GM23338 (cell line): Measurements from ENCODE around the gene PPCDC. TPM values are rescaled to one million over a fixed set of nuclear protein-coding genes. Genes with fewer than 3 reads are reported as not detected.

Source experiments
- ATAC-seq: fragments of 200-7000 bp; cut with Tn5 transposase; 3 replicates; pipeline ENCODE4 v1.9.1; 2020
- DNase-seq: peaks from one replicate; pipeline ENCODE4 v3.0.0-alpha.2; 2015; ENCODE audit warnings: low spot score
- H2AFZ ChIP-seq: fragments of 200-600 bp; sonication (generic); 2 replicates; pipeline ENCODE4 v1.8.0; 2016; ENCODE audit warnings: antibody characterized with exemption, mild to moderate bottlenecking, moderate library complexity
- H3F3A ChIP-seq: fragments of 200-600 bp; sonication (generic); replicated peaks from 2 replicates; pipeline ENCODE4 v1.8.0; 2017; ENCODE audit warnings: antibody characterized with exemption, mixed run types, low read depth
- H3K27ac ChIP-seq: fragments of 200-600 bp; sonication (generic); 2 replicates; pipeline ENCODE4 v1.6.1; 2016; ENCODE audit warnings: low read depth
- H3K27me3 ChIP-seq: fragments of 200-600 bp; sonication (generic); 2 replicates; pipeline ENCODE4 v1.8.0; 2016; ENCODE audit warnings: mild to moderate bottlenecking, mixed run types, moderate library complexity; ENCODE audit not compliant: insufficient read depth
- H3K36me3 ChIP-seq: fragments of 200-600 bp; sonication (generic); 2 replicates; pipeline ENCODE4 v1.8.0; 2016; ENCODE audit warnings: mild to moderate bottlenecking; ENCODE audit not compliant: insufficient read depth
- H3K4me1 ChIP-seq: fragments of 200-600 bp; sonication (generic); 2 replicates; pipeline ENCODE4 v1.8.0; 2016; ENCODE audit warnings: mild to moderate bottlenecking, moderate library complexity; ENCODE audit not compliant: insufficient read depth
- H3K4me2 ChIP-seq: fragments of 200-600 bp; sonication (generic); 2 replicates; pipeline ENCODE4 v1.7.1; 2017; ENCODE audit warnings: mixed run types
- H3K4me3 ChIP-seq: fragments of 200-600 bp; sonication (generic); 2 replicates; pipeline ENCODE4 v1.6.1; 2016; ENCODE audit warnings: mixed run types
- H3K79me2 ChIP-seq: fragments of 200-600 bp; sonication (generic); replicated peaks from 2 replicates; pipeline ENCODE4 v1.8.0; 2017; ENCODE audit warnings: mild to moderate bottlenecking; ENCODE audit not compliant: insufficient read depth
- H3K9me2 ChIP-seq: fragments of 200-600 bp; sonication (generic); 2 replicates; pipeline ENCODE4 v1.8.0; 2017; ENCODE audit not compliant: insufficient read depth
- H4K20me1 ChIP-seq: fragments of 200-600 bp; sonication (generic); replicated peaks from 2 replicates; pipeline ENCODE4 v1.8.0; 2017; ENCODE audit warnings: mild to moderate bottlenecking; ENCODE audit not compliant: insufficient read depth
- H3K27ac Mint-ChIP-seq: 2 replicates; pipeline ENCODE4 v1.8.0; 2020; ENCODE audit warnings: inconsistent platforms, mild to moderate bottlenecking, moderate library complexity, mixed read lengths
- H3K27me3 Mint-ChIP-seq: 3 replicates; pipeline ENCODE4 v1.8.0; 2022; ENCODE audit warnings: low read depth, mild to moderate bottlenecking, moderate library complexity, mixed read lengths, inconsistent platforms; ENCODE audit not compliant: insufficient read depth, poor library complexity
- H3K36me3 Mint-ChIP-seq: 3 replicates; pipeline ENCODE4 v1.8.0; 2021; ENCODE audit warnings: low read depth, mild to moderate bottlenecking, inconsistent platforms, moderate library complexity, mixed read lengths
- H3K4me1 Mint-ChIP-seq: 3 replicates; pipeline ENCODE4 v1.8.0; 2020; ENCODE audit warnings: mild to moderate bottlenecking, inconsistent platforms, mixed read lengths
- H3K4me3 Mint-ChIP-seq: 3 replicates; pipeline ENCODE4 v1.8.0; 2021; ENCODE audit warnings: moderate library complexity, mild to moderate bottlenecking, inconsistent platforms, mixed read lengths
- H3K9me3 Mint-ChIP-seq: 3 replicates; pipeline ENCODE4 v1.8.0; 2020; ENCODE audit warnings: moderate library complexity, mild to moderate bottlenecking, inconsistent platforms, mixed read lengths
- CREB1 ChIP-seq: fragments of 250-450 bp; sonication (Bioruptor Pico); IDR thresholded peaks from 2 replicates; pipeline ENCODE4 v1.5.0; 2020; ENCODE audit warnings: low read depth, mild to moderate bottlenecking, moderate library complexity
- EZH2 ChIP-seq: fragments of 200-600 bp; sonication (generic); IDR thresholded peaks from one replicate; pipeline ENCODE4 v1.8.0; 2017; ENCODE audit warnings: antibody characterized with exemption, mild to moderate bottlenecking, low read depth; ENCODE audit not compliant: unreplicated experiment
- EZH2phosphoT487 ChIP-seq: fragments of 200-600 bp; sonication (generic); IDR thresholded peaks from one replicate; pipeline ENCODE4 v1.8.1; 2018; ENCODE audit warnings: antibody characterized with exemption; ENCODE audit not compliant: unreplicated experiment
- JUNB ChIP-seq: IDR thresholded peaks from one replicate; pipeline ENCODE4 v1.6.1; 2016; ENCODE audit warnings: antibody characterized with exemption; ENCODE audit not compliant: unreplicated experiment
- NANOG ChIP-seq: IDR thresholded peaks from 2 replicates; pipeline ENCODE4 v1.6.1; 2016; ENCODE audit warnings: antibody characterized with exemption, borderline replicate concordance
- POLR2AphosphoS5 ChIP-seq: IDR thresholded peaks from 2 replicates; pipeline ENCODE4 v1.6.1; 2016; ENCODE audit warnings: antibody characterized with exemption, low read depth
- STAT1 ChIP-seq: IDR thresholded peaks from one replicate; pipeline ENCODE4 v1.6.1; 2016; ENCODE audit warnings: antibody characterized with exemption; ENCODE audit not compliant: unreplicated experiment
- ZNF114 ChIP-seq: fragments of 250-450 bp; sonication (Bioruptor Pico); IDR thresholded peaks from 2 replicates; pipeline ENCODE4 v1.5.0; 2020; ENCODE audit warnings: mild to moderate bottlenecking, moderate library complexity
- ZNF331 ChIP-seq: fragments of 250-450 bp; sonication (Bioruptor Pico); IDR thresholded peaks from 2 replicates; pipeline ENCODE4 v1.5.0; 2020; ENCODE audit warnings: low read depth, mild to moderate bottlenecking, moderate library complexity
- polyA plus RNA-seq: library from polyadenylated mRNA; unstranded; fragments of >200 nt; fragmentation: Nextera tagmentation; extraction: Ambion mirVana; gene quantifications from 2 replicates; pipeline ENCODE4 v1.2.1, GENCODE V29; 2016
- total RNA-seq: library from RNA; depleted of rRNA; stranded (reverse); fragments of >200 nt; shearing (Covaris generic); gene quantifications from 2 replicates; pipeline ENCODE4 v1.2.3, GENCODE V29; 2014
- TF ChIP-seq, protein P1 (sequence below), 2 experiments: fragments of 200-600 bp in 1 of 2; sonication (generic) in 1 of 2; conservative IDR thresholded peaks; 2 replicates each; pipeline versions ENCODE4 v1.5.1 to v1.6.1; 2016 to 2017; ENCODE audit warnings: antibody characterized with exemption in 2 of 2, low read depth in 2 of 2, mild to moderate bottlenecking in 2 of 2, moderate library complexity in 1 of 2
- TF ChIP-seq, protein P2 (sequence below): fragments of 250-450 bp; sonication (Bioruptor Pico); IDR thresholded peaks from 2 replicates; pipeline ENCODE4 v1.5.0; 2020; ENCODE audit warnings: mild to moderate bottlenecking, moderate library complexity
- TF ChIP-seq, protein P3 (sequence below): IDR thresholded peaks from one replicate; pipeline ENCODE4 v1.6.1; 2018; ENCODE audit warnings: antibody characterized with exemption; ENCODE audit not compliant: unreplicated experiment
- TF ChIP-seq, protein P4 (sequence below): IDR thresholded peaks from 2 replicates; pipeline ENCODE4 v1.6.1; 2016; ENCODE audit warnings: antibody characterized with exemption

Gene PPCDC
- total and polyA plus RNA-seq, 2 experiments from 2014 or later, result 17.8 to 40.2 TPM

DNA sequence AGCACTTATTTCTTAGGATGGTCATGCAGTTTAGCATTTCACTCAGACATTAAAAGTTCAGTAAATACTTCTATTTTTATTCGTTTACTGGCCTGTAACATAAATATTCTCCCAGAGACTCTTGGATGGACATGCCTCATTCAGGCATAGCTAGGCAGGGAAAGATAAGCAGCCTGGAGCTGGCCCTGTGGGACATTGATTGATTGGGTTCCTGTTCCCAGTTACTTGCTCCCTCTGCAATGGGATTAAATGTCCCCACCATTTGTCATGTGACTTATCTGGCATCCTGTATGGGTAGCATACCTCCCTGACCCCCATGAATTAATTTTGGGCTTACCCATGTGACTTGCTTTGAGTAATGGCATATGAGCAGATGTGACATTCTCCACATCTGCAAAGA lies 30.8 kb upstream of the PPCDC start:
- peaks cover 12% of the 10 kb centered on the region; the same call in 1 of the 2 replicates for H3K4me1 ChIP-seq
- Mint-ChIP-seq H3K27ac (no peak overlapping the region), H3K4me1 (peaks cover 14% of the 10 kb centered on the region), H3K27me3 (peaks cover 20% of the 10 kb centered on the region), H3K36me3 (peaks cover 4% of the 10 kb centered on the region; the same call in 2 of the 3 replicates), H3K4me3 (no peak overlapping the region), H3K9me3 (no peaks in the 10 kb centered on the region)
- H3K4me3 ChIP-seq, result no peak overlapping the region
- DNase-seq, result no peak
- ATAC-seq, result no peak
- no peaks in the 10 kb centered on the region for H3K9me2 ChIP-seq
- no peaks in the 10 kb centered on the region for H3K36me3 ChIP-seq
- H3K79me2 ChIP-seq, result peaks cover 6% of the 10 kb centered on the region
- no peak overlapping the region for H3K27ac ChIP-seq
- H3K4me2 ChIP-seq, result no peak overlapping the region
- H3F3A ChIP-seq, result no peaks in the 10 kb centered on the region
- peaks cover 5% of the 10 kb centered on the region; the same call in 1 of the 2 replicates for H3K27me3 ChIP-seq
- TF ChIP-seq, protein P1, sequence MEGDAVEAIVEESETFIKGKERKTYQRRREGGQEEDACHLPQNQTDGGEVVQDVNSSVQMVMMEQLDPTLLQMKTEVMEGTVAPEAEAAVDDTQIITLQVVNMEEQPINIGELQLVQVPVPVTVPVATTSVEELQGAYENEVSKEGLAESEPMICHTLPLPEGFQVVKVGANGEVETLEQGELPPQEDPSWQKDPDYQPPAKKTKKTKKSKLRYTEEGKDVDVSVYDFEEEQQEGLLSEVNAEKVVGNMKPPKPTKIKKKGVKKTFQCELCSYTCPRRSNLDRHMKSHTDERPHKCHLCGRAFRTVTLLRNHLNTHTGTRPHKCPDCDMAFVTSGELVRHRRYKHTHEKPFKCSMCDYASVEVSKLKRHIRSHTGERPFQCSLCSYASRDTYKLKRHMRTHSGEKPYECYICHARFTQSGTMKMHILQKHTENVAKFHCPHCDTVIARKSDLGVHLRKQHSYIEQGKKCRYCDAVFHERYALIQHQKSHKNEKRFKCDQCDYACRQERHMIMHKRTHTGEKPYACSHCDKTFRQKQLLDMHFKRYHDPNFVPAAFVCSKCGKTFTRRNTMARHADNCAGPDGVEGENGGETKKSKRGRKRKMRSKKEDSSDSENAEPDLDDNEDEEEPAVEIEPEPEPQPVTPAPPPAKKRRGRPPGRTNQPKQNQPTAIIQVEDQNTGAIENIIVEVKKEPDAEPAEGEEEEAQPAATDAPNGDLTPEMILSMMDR (conservative IDR thresholded peaks at IDR 0.05; ENCODE audit: low read depth in 2 of 2), result no peak
- TF ChIP-seq NANOG (no peak), CREB1 (CRISPR knock-in tag) (no peak), ZNF114 (no peak), EZH2phosphoT487 (no peak), JUNB (no peak), EZH2 (no peak), ZNF331 (no peak), STAT1 (no peak), POLR2AphosphoS5 (no peak)
- TF ChIP-seq, protein P2, sequence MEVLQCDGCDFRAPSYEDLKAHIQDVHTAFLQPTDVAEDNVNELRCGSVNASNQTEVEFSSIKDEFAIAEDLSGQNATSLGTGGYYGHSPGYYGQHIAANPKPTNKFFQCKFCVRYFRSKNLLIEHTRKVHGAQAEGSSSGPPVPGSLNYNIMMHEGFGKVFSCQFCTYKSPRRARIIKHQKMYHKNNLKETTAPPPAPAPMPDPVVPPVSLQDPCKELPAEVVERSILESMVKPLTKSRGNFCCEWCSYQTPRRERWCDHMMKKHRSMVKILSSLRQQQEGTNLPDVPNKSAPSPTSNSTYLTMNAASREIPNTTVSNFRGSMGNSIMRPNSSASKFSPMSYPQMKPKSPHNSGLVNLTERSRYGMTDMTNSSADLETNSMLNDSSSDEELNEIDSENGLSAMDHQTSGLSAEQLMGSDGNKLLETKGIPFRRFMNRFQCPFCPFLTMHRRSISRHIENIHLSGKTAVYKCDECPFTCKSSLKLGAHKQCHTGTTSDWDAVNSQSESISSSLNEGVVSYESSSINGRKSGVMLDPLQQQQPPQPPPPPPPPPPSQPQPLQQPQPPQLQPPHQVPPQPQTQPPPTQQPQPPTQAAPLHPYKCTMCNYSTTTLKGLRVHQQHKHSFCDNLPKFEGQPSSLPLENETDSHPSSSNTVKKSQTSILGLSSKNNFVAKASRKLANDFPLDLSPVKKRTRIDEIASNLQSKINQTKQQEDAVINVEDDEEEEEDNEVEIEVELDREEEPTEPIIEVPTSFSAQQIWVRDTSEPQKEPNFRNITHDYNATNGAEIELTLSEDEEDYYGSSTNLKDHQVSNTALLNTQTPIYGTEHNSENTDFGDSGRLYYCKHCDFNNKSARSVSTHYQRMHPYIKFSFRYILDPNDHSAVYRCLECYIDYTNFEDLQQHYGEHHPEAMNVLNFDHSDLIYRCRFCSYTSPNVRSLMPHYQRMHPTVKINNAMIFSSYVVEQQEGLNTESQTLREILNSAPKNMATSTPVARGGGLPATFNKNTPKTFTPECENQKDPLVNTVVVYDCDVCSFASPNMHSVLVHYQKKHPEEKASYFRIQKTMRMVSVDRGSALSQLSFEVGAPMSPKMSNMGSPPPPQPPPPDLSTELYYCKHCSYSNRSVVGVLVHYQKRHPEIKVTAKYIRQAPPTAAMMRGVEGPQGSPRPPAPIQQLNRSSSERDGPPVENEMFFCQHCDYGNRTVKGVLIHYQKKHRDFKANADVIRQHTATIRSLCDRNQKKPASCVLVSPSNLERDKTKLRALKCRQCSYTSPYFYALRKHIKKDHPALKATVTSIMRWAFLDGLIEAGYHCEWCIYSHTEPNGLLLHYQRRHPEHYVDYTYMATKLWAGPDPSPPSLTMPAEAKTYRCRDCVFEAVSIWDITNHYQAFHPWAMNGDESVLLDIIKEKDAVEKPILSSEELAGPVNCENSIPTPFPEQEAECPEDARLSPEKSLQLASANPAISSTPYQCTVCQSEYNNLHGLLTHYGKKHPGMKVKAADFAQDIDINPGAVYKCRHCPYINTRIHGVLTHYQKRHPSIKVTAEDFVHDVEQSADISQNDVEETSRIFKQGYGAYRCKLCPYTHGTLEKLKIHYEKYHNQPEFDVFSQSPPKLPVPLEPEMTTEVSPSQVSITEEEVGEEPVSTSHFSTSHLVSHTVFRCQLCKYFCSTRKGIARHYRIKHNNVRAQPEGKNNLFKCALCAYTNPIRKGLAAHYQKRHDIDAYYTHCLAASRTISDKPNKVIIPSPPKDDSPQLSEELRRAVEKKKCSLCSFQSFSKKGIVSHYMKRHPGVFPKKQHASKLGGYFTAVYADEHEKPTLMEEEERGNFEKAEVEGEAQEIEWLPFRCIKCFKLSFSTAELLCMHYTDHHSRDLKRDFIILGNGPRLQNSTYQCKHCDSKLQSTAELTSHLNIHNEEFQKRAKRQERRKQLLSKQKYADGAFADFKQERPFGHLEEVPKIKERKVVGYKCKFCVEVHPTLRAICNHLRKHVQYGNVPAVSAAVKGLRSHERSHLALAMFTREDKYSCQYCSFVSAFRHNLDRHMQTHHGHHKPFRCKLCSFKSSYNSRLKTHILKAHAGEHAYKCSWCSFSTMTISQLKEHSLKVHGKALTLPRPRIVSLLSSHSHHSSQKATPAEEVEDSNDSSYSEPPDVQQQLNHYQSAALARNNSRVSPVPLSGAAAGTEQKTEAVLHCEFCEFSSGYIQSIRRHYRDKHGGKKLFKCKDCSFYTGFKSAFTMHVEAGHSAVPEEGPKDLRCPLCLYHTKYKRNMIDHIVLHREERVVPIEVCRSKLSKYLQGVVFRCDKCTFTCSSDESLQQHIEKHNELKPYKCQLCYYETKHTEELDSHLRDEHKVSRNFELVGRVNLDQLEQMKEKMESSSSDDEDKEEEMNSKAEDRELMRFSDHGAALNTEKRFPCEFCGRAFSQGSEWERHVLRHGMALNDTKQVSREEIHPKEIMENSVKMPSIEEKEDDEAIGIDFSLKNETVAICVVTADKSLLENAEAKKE (CRISPR knock-in tag), result no peak
- TF ChIP-seq, protein P3, sequence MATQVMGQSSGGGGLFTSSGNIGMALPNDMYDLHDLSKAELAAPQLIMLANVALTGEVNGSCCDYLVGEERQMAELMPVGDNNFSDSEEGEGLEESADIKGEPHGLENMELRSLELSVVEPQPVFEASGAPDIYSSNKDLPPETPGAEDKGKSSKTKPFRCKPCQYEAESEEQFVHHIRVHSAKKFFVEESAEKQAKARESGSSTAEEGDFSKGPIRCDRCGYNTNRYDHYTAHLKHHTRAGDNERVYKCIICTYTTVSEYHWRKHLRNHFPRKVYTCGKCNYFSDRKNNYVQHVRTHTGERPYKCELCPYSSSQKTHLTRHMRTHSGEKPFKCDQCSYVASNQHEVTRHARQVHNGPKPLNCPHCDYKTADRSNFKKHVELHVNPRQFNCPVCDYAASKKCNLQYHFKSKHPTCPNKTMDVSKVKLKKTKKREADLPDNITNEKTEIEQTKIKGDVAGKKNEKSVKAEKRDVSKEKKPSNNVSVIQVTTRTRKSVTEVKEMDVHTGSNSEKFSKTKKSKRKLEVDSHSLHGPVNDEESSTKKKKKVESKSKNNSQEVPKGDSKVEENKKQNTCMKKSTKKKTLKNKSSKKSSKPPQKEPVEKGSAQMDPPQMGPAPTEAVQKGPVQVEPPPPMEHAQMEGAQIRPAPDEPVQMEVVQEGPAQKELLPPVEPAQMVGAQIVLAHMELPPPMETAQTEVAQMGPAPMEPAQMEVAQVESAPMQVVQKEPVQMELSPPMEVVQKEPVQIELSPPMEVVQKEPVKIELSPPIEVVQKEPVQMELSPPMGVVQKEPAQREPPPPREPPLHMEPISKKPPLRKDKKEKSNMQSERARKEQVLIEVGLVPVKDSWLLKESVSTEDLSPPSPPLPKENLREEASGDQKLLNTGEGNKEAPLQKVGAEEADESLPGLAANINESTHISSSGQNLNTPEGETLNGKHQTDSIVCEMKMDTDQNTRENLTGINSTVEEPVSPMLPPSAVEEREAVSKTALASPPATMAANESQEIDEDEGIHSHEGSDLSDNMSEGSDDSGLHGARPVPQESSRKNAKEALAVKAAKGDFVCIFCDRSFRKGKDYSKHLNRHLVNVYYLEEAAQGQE, result no peak
- TF ChIP-seq, protein P4, sequence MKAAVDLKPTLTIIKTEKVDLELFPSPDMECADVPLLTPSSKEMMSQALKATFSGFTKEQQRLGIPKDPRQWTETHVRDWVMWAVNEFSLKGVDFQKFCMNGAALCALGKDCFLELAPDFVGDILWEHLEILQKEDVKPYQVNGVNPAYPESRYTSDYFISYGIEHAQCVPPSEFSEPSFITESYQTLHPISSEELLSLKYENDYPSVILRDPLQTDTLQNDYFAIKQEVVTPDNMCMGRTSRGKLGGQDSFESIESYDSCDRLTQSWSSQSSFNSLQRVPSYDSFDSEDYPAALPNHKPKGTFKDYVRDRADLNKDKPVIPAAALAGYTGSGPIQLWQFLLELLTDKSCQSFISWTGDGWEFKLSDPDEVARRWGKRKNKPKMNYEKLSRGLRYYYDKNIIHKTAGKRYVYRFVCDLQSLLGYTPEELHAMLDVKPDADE, result no peak
- no peak overlapping the region for H2AFZ ChIP-seq
- no peaks in the 10 kb centered on the region; the same call in 1 of the 2 replicates for H4K20me1 ChIP-seq
